HepG2 (cell line): ENCODE measurements around the gene SRSF1. TPM values are rescaled to one million over a fixed set of nuclear protein-coding genes. Genes with fewer than 3 reads are reported as not detected.

Experiments used
- ATAC-seq: fragments of 200-7000 bp; cut with Tn5 transposase; 3 replicates; pipeline ENCODE4 v1.9.1; 2020; ENCODE audit warnings: mild to moderate bottlenecking, moderate library complexity
- BruUV-seq: library from RNA; stranded (reverse); fragments of 400-500 nt; replicated peaks from 2 replicates; lab custom pipeline; 2021; lab: Mats Ljungman, UMichigan
- CTCF ChIA-PET: fragments of 300-600 bp; formaldehyde crosslinking; extraction: SDS; loops from one replicate; lab custom pipeline; 2021; ENCODE audit warnings: low total read pairs, inconsistent platforms, low intra/inter-chr PET ratio; lab: Yijun Ruan, JAX
- POLR2A ChIA-PET: fragments of 350-600 bp; sonication (Branson Sonifier 250); formaldehyde crosslinking; loops from one replicate; lab custom pipeline; 2020; ENCODE audit warnings: antibody characterized with exemption, inconsistent platforms; lab: Yijun Ruan, JAX
- DNase-seq: peaks from one replicate; pipeline ENCODE4 v3.0.0-alpha.2; 2015; ENCODE audit warnings: low spot score
- FAIRE-seq: peaks from 3 replicates; lab custom pipeline; 2011; peaks lifted over from hg19 to GRCh38; lab: Jason Lieb, UNC
- H2AFZ ChIP-seq: one replicate; pipeline ENCODE4 v1.6.1; 2011; ENCODE audit warnings: low read length, inconsistent platforms
- H3K27ac ChIP-seq: fragments of 300-600 bp; 3 replicates; pipeline ENCODE4 v1.8.0; 2011; ENCODE audit warnings: mixed run types, mild to moderate bottlenecking, mixed read lengths, low read length, inconsistent platforms; ENCODE audit not compliant: insufficient read depth; ENCODE audit errors: extremely low read length
- H3K27me3 ChIP-seq, 2 experiments: fragments of 200-600 bp in 1 of 2; 2 replicates in 1 of 2; 3 replicates in 1 of 2; pipeline versions ENCODE4 v1.6.0 to v1.8.0; 2011; ENCODE audit warnings: low read length in 2 of 2, mild to moderate bottlenecking in 2 of 2, moderate library complexity in 2 of 2, inconsistent platforms in 1 of 2; ENCODE audit not compliant: insufficient read depth in 2 of 2, control insufficient read depth in 1 of 2
- H3K36me3 ChIP-seq, 2 experiments: fragments of 200-600 bp in 1 of 2; replicated peaks in 1 of 2; 2 replicates in 1 of 2; 3 replicates in 1 of 2; pipeline versions ENCODE4 v1.5.1 to v1.8.0; 2011; ENCODE audit warnings: low read length in 2 of 2, inconsistent platforms in 1 of 2; ENCODE audit not compliant: insufficient read depth in 2 of 2, control insufficient read depth in 1 of 2
- H3K4me1 ChIP-seq: 2 replicates; pipeline ENCODE4 v1.5.1; 2012; ENCODE audit warnings: low read length, inconsistent platforms; ENCODE audit not compliant: insufficient read depth
- H3K4me2 ChIP-seq: 2 replicates; pipeline ENCODE4 v1.6.0; 2011; ENCODE audit warnings: low read depth, low read length, inconsistent platforms
- H3K4me3 ChIP-seq, 3 experiments: fragments of 200-600 bp in 1 of 3; sonication (generic), shearing (Covaris generic) in 1 of 3; replicated peaks in 1 of 3; 2 replicates each; pipeline ENCODE4 v1.5.1; 2011 to 2016; ENCODE audit warnings: low read length in 3 of 3, inconsistent platforms in 2 of 3, low read depth in 2 of 3, mild to moderate bottlenecking in 2 of 3, control low read depth in 1 of 3, mixed read lengths in 1 of 3; ENCODE audit not compliant: insufficient read depth in 1 of 3
- H3K79me2 ChIP-seq: one replicate; pipeline ENCODE4 v1.6.1; 2011; ENCODE audit warnings: low read length, inconsistent platforms; ENCODE audit not compliant: insufficient read depth
- H3K9ac ChIP-seq: 2 replicates; pipeline ENCODE4 v1.6.0; 2011; ENCODE audit warnings: mild to moderate bottlenecking, low read depth, low read length, inconsistent platforms; ENCODE audit not compliant: insufficient read depth
- H3K9me3 ChIP-seq: 2 replicates; pipeline ENCODE4 v1.5.1; 2012; ENCODE audit warnings: mild to moderate bottlenecking, low read length
- H4K20me1 ChIP-seq: 2 replicates; pipeline ENCODE4 v1.6.0; 2011; ENCODE audit warnings: inconsistent platforms, mild to moderate bottlenecking, low read length, moderate library complexity; ENCODE audit not compliant: insufficient read depth
- KMT2B ChIP-seq: IDR thresholded peaks from 2 replicates; pipeline ENCODE4 v1.6.1; 2016; ENCODE audit warnings: missing genetic modification reagents, missing compliant biosample characterization
- RBM22 ChIP-seq: fragments of 200-400 bp; formaldehyde crosslinking; optimal IDR thresholded peaks from 2 replicates; pipeline ENCODE3; 2017; ENCODE audit warnings: mild to moderate bottlenecking, low read length, moderate library complexity
- ZC3H4 ChIP-seq: sonication (generic); formaldehyde crosslinking; IDR thresholded peaks from 2 replicates; pipeline ENCODE4 v1.4.0; 2020; ENCODE audit warnings: missing genetic modification reagents, borderline replicate concordance
- ZKSCAN5 ChIP-seq: sonication (generic); formaldehyde crosslinking; IDR thresholded peaks from 2 replicates; pipeline ENCODE4 v1.5.1; 2020; ENCODE audit warnings: mild to moderate bottlenecking, missing genetic modification reagents
- ZNF10 ChIP-seq: sonication (generic); formaldehyde crosslinking; IDR thresholded peaks from 2 replicates; pipeline ENCODE4 v1.4.0; 2020; ENCODE audit warnings: mild to moderate bottlenecking, low read depth, missing genetic modification reagents, borderline replicate concordance
- ZNF253 ChIP-seq: sonication (generic); formaldehyde crosslinking; IDR thresholded peaks from 2 replicates; pipeline ENCODE4 v1.8.0; 2022; ENCODE audit warnings: mild to moderate bottlenecking, missing genetic modification reagents, borderline replicate concordance
- ZNF335 ChIP-seq: sonication (generic); formaldehyde crosslinking; IDR thresholded peaks from 2 replicates; pipeline ENCODE4 v1.4.0; 2020; ENCODE audit warnings: missing genetic modification reagents
- WGBS: methylation state at CpG from one replicate; pipeline ENCODE4 v1.1.6; 2017; ENCODE audit warnings: low lambda C conversion rate; 5-methylcytosine and 5-hydroxymethylcytosine counted together
- in situ Hi-C: cut with HindIII; loops from 2 replicates; pipeline ENCODE4 v1.10.0; 2017; ENCODE audit warnings: low pct_unique_long_range_greater_than_20kb; ENCODE audit not compliant: extremely low pct_ligation_motif_present
- intact Hi-C: fragments of 100-400 bp; cut with micrococcal nuclease; formaldehyde crosslinking; loops from one replicate; pipeline ENCODE4 v1.10.0; 2022; ENCODE audit not compliant: unreplicated experiment
- polyA plus RNA-seq, 8 experiments: library from polyadenylated mRNA; depleted of rRNA in 3 of 8; stranded (reverse) in 7 of 8; unstranded in 1 of 8; fragments of >200 nt; fragmentation: Illumina TruSeq in 4 of 8; extraction: Trizol in 4 of 8; gene quantifications; 2 replicates each; pipeline versions ENCODE4 v1.2.1 to v1.2.3, GENCODE V29; 2011 to 2016; ENCODE audit warnings: low read depth in 4 of 8, missing spikeins in 1 of 8, mixed read lengths in 1 of 8; ENCODE audit not compliant: insufficient read depth in 1 of 8
- total RNA-seq, 5 experiments: library from RNA; depleted of rRNA; stranded (reverse); fragments of >200 nt; fragmentation: Illumina TruSeq; extraction: Trizol; gene quantifications; 2 replicates each; pipeline ENCODE4 v1.2.3, GENCODE V29; 2016; ENCODE audit warnings: low read depth in 1 of 5
- TF ChIP-seq, protein P1 (sequence below): sonication (generic); formaldehyde crosslinking; IDR thresholded peaks from 2 replicates; pipeline ENCODE4 v1.4.0; 2020; ENCODE audit warnings: missing genetic modification reagents, borderline replicate concordance

Gene SRSF1
- total and polyA plus RNA-seq, 2 of the 13 experiments (the other 11 are each of a cell fraction or from before 2014, with no cell fraction given) = 142 to 445 TPM

DNA sequence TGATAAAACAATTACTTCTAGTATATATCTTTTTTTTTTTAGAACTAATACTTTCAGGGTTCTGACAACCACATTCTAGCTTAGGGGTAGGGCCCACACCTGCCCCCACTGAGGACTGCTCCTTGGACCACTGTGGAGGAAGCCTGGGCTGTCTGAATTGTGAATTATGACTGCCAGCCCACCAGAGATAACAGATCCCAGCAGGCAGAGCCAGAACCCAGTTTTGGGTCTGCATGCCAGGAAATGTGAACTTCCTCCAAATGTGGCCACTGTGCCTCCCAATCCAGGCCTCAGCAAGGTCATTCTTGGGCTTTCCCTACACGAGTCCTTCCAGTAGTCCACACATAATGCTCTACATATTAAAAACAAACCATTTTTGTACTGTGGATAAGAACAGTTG lies 34.9 kb downstream of the SRSF1 start:
- FAIRE-seq (no peak), DNase-seq (no peak), ATAC-seq (no peak)
- no peak overlapping the region for H2AFZ ChIP-seq
- H3K27me3 ChIP-seq = peaks cover 0 to 3% of the 10 kb centered on the region in 2 experiments; a peak in 3 of 5 replicates
- no peak overlapping the region for H3K4me2 ChIP-seq
- BruUV-seq = no TSS peak
- in situ Hi-C loops (no loop called here), intact Hi-C loops (no loop called here)
- no peaks in the 10 kb centered on the region for H3K9me3 ChIP-seq
- H3K4me3 ChIP-seq = no peak overlapping the region
- POLR2A ChIA-PET = interaction anchor here (1.2 to 2.0 kb wide), 2 partner anchors 17 to 37 kb away, joined by 3 to 4 read pairs; partner anchors contain the start of gene CUEDC1
- 90% methylated on average over 1 of the region's 1 CpG for WGBS
- H3K9ac ChIP-seq = no peak overlapping the region
- CTCF ChIA-PET = no interaction called here
- no peak overlapping the region for H3K27ac ChIP-seq
- no peaks in the 10 kb centered on the region for H3K79me2 ChIP-seq
- TF ChIP-seq ZNF10 (CRISPR knock-in tag) (no peak), ZC3H4 (no peak), ZNF253 (CRISPR knock-in tag) (no peak), ZNF335 (CRISPR knock-in tag) (no peak), RBM22 (peak; percentile 14), KMT2B (no peak), ZKSCAN5 (CRISPR knock-in tag) (no peak)
- TF ChIP-seq, protein P1, sequence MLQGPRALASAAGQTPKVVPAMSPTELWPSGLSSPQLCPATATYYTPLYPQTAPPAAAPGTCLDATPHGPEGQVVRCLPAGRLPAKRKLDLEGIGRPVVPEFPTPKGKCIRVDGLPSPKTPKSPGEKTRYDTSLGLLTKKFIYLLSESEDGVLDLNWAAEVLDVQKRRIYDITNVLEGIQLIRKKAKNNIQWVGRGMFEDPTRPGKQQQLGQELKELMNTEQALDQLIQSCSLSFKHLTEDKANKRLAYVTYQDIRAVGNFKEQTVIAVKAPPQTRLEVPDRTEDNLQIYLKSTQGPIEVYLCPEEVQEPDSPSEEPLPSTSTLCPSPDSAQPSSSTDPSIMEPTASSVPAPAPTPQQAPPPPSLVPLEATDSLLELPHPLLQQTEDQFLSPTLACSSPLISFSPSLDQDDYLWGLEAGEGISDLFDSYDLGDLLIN (CRISPR knock-in tag) = no peak
- H3K36me3 ChIP-seq = peaks cover 9 to 23% of the 10 kb centered on the region in 2 experiments
- peaks cover 7% of the 10 kb centered on the region; the same call in 1 of the 2 replicates for H4K20me1 ChIP-seq
- H3K4me1 ChIP-seq = peaks cover 44% of the 10 kb centered on the region
